ENCODE results near the gene HBG2.
"Not testable (repeated sequence)": the region's sequence is repeated elsewhere in the genome, so short reads cannot be mapped to it uniquely, and the experiment has no call there.

HBG2 gene

GRCh38 chr11:5250543-5251204 is 3.9 kb downstream of the HBG2 start:
- DNase-seq (ENCODE audit: low read depth in 1 of 2, low spot score in 1 of 2) = no peak

GRCh38 chr11:5249807-5250396 is 4.7 kb downstream of the HBG2 start, which contains the start of gene HBG1:
HBG1 (minus strand) TSS chr11:5249857; CDS start chr11:5249804, 53 bp downstream.
- DNase-seq (ENCODE audit: low read depth in 1 of 2, low spot score in 1 of 2) = not testable (repeated sequence)

GRCh38 chr11:5248498-5248897 is 6.1 kb downstream of the HBG2 start:
- not testable (repeated sequence) for DNase-seq (ENCODE audit: low read depth in 1 of 2, low spot score in 1 of 2)

GRCh38 chr11:5247472-5248192 is 6.9 kb downstream of the HBG2 start:
- DNase-seq (ENCODE audit: low read depth in 1 of 2, low spot score in 1 of 2) = no peak

GRCh38 chr11:5246772-5247471 is 7.7 kb downstream of the HBG2 start:
- DNase-seq (ENCODE audit: low read depth in 1 of 2, low spot score in 1 of 2) = no peak

- DNase-seq (ENCODE audit: low read depth in 1 of 2, low spot score in 1 of 2) = no peak
These were observed 9.4 kb downstream of the HBG2 start for GRCh38 chr11:5245155-5245554.

- DNase-seq (ENCODE audit: low read depth in 1 of 2, low spot score in 1 of 2) = no peak
These were observed 10.8 kb downstream of the HBG2 start for GRCh38 chr11:5243816-5244180.

- DNase-seq (ENCODE audit: low read depth in 1 of 2, low spot score in 1 of 2) = no peak
These were observed 11.4 kb downstream of the HBG2 start for GRCh38 chr11:5242933-5243815.

- no peak for DNase-seq (ENCODE audit: low read depth in 1 of 2, low spot score in 1 of 2)
These were observed 12.4 kb downstream of the HBG2 start for GRCh38 chr11:5242208-5242607.

- DNase-seq (ENCODE audit: low read depth in 1 of 2, low spot score in 1 of 2) = no peak
These were observed 13.1 kb downstream of the HBG2 start for GRCh38 chr11:5241458-5241857.

- DNase-seq (ENCODE audit: low read depth in 1 of 2, low spot score in 1 of 2) = no peak
These were observed 14.1 kb downstream of the HBG2 start for GRCh38 chr11:5240458-5240857.

- no peak for DNase-seq (ENCODE audit: low read depth in 1 of 2, low spot score in 1 of 2)
These were observed 14.5 kb downstream of the HBG2 start for GRCh38 chr11:5240056-5240455.

GRCh38 chr11:5239046-5239445 is 15.5 kb downstream of the HBG2 start:
- DNase-seq (ENCODE audit: low read depth in 1 of 2, low spot score in 1 of 2) = no peak

- DNase-seq (ENCODE audit: low read depth in 1 of 2, low spot score in 1 of 2) = no peak
These were observed 16.1 kb downstream of the HBG2 start for GRCh38 chr11:5238486-5238885.

GRCh38 chr11:5237420-5237819 is 17.2 kb downstream of the HBG2 start:
- DNase-seq (ENCODE audit: low read depth in 1 of 2, low spot score in 1 of 2) = no peak

GRCh38 chr11:5235364-5236095 is 19.1 kb downstream of the HBG2 start:
- no peak for DNase-seq (ENCODE audit: low read depth in 1 of 2, low spot score in 1 of 2)

- DNase-seq (ENCODE audit: low read depth in 1 of 2, low spot score in 1 of 2) = no peak
These were observed 20.2 kb downstream of the HBG2 start, which contains the start of gene HBD for GRCh38 chr11:5234381-5234834. HBD (minus strand) TSS chr11:5234483; CDS start chr11:5234433, 50 bp downstream.

- no peak for DNase-seq (ENCODE audit: low read depth in 1 of 2, low spot score in 1 of 2)
These were observed 21.3 kb downstream of the HBG2 start for GRCh38 chr11:5233307-5233706.

GRCh38 chr11:5232821-5233220 is 21.8 kb downstream of the HBG2 start:
- DNase-seq (ENCODE audit: low read depth in 1 of 2, low spot score in 1 of 2) = no peak

GRCh38 chr11:5232176-5232575 is 22.4 kb downstream of the HBG2 start:
- no peak for DNase-seq (ENCODE audit: low read depth in 1 of 2, low spot score in 1 of 2)

All from activated T-helper 1 cell treated with anti-CD3 and anti-CD28 coated beads, Interleukin-2, amount 50 U/mL, for 16 hours (primary cell).